ENCODE results near the gene BBS5. TPM values are rescaled to one million over a fixed set of nuclear protein-coding genes. Genes with fewer than 3 reads are reported as not detected.
A peak's percentile ranks its signal among the peaks of the same experiment; 100 is the strongest.
"Not testable (repeated sequence)": the region's sequence is repeated elsewhere in the genome, so short reads cannot be mapped to it uniquely, and the experiment has no call there.

BBS5 gene
- total RNA-seq, 3 donors from 2014 or later (not counting 1 experiment from before 2014, with no cell fraction given): 1.5 to 2.2 (median 1.7) TPM

GRCh38 chr2:169526451-169526850 is 47.2 kb downstream of the BBS5 start:
- Histone ChIP-seq H3K36me3 (ENCODE audit: control insufficient read depth, insufficient read depth, low read length) (peaks cover 8% of the 10 kb centered on the region), H3K27me3 (ENCODE audit: control insufficient read depth, insufficient read depth, low read length) (no peaks in the 10 kb centered on the region), H3K4me3 (ENCODE audit: low read length) (no peak overlapping the region), H3K4me1 (ENCODE audit: control insufficient read depth, insufficient read depth, low read length) (no peaks in the 10 kb centered on the region), H3K9me3 (ENCODE audit: control insufficient read depth, insufficient read depth, low read length) (no peaks in the 10 kb centered on the region), H3K27ac (ENCODE audit: low read length) (no peak overlapping the region)
- no peaks in the 10 kb centered on the region for H3K4me1 Mint-ChIP-seq
- H3K27ac Mint-ChIP-seq: no peak overlapping the region
- no peaks in the 10 kb centered on the region for H3K27me3 Mint-ChIP-seq (ENCODE audit: low read depth in 2 of 2)
- ATAC-seq (no peak), DNase-seq (no peak)
- H3K36me3 Mint-ChIP-seq: peaks cover 6% of the 10 kb centered on the region
- intact Hi-C loops (cut with micrococcal nuclease): no loop called here
- no peak for TF ChIP-seq CTCF (IDR thresholded peaks at IDR 0.05)
- no peaks in the 10 kb centered on the region for H3K9me3 Mint-ChIP-seq
- H3K4me3 Mint-ChIP-seq: no peak overlapping the region

GRCh38 chr2:169528271-169528701 is 49.0 kb downstream of the BBS5 start:
- H3K27ac Mint-ChIP-seq: no peak overlapping the region
- H3K9me3 Mint-ChIP-seq: no peaks in the 10 kb centered on the region
- Histone ChIP-seq H3K27me3 (ENCODE audit: control insufficient read depth, insufficient read depth, low read length) (no peaks in the 10 kb centered on the region), H3K27ac (ENCODE audit: low read length) (no peak overlapping the region), H3K9me3 (ENCODE audit: control insufficient read depth, insufficient read depth, low read length) (no peaks in the 10 kb centered on the region), H3K4me3 (ENCODE audit: low read length) (no peak overlapping the region), H3K36me3 (ENCODE audit: control insufficient read depth, insufficient read depth, low read length) (peaks cover 8% of the 10 kb centered on the region), H3K4me1 (ENCODE audit: control insufficient read depth, insufficient read depth, low read length) (no peaks in the 10 kb centered on the region)
- DNase-seq (peak; percentile 62 to 85), ATAC-seq (peak; percentile 85 to 96 (median 89))
- no peaks in the 10 kb centered on the region for H3K27me3 Mint-ChIP-seq (ENCODE audit: low read depth in 2 of 2)
- no peaks in the 10 kb centered on the region for H3K4me1 Mint-ChIP-seq
- no CpG with 5 or more reads among the region's 2 CpGs for WGBS (ENCODE audit: insufficient coverage)
- TF ChIP-seq CTCF (IDR thresholded peaks at IDR 0.05): peak; percentile 97
- H3K4me3 Mint-ChIP-seq: no peak overlapping the region
- H3K36me3 Mint-ChIP-seq: peaks cover 6% of the 10 kb centered on the region
- intact Hi-C loops (cut with micrococcal nuclease): loop anchor here (1.0 kb wide), 1 partner anchor 400 kb away; no protein-coding TSS in a partner anchor

- H3K27me3 Mint-ChIP-seq (ENCODE audit: low read depth in 2 of 2); ATAC-seq; H3K9me3 Mint-ChIP-seq; H3K4me1 Mint-ChIP-seq; DNase-seq; H3K4me3 ChIP-seq (ENCODE audit: low read length); H3K27me3 ChIP-seq (ENCODE audit: control insufficient read depth, insufficient read depth, low read length); H3K27ac Mint-ChIP-seq; H3K27ac ChIP-seq (ENCODE audit: low read length); H3K4me3 Mint-ChIP-seq; intact Hi-C loops (cut with micrococcal nuclease); H3K36me3 ChIP-seq (ENCODE audit: control insufficient read depth, insufficient read depth, low read length); H3K4me1 ChIP-seq (ENCODE audit: control insufficient read depth, insufficient read depth, low read length); H3K9me3 ChIP-seq (ENCODE audit: control insufficient read depth, insufficient read depth, low read length); H3K36me3 Mint-ChIP-seq: not testable (repeated sequence)
- WGBS (ENCODE audit: insufficient coverage): 98% methylated on average over 2 of the region's 2 CpGs
Measured at GRCh38 chr2:169539460-169539859, 60.2 kb downstream of the BBS5 start.

- Histone ChIP-seq H3K4me3 (ENCODE audit: low read length) (no peak overlapping the region), H3K9me3 (ENCODE audit: control insufficient read depth, insufficient read depth, low read length) (no peaks in the 10 kb centered on the region), H3K27me3 (ENCODE audit: control insufficient read depth, insufficient read depth, low read length) (no peaks in the 10 kb centered on the region), H3K4me1 (ENCODE audit: control insufficient read depth, insufficient read depth, low read length) (no peaks in the 10 kb centered on the region), H3K27ac (ENCODE audit: low read length) (no peak overlapping the region), H3K36me3 (ENCODE audit: control insufficient read depth, insufficient read depth, low read length) (peaks cover 7% of the 10 kb centered on the region)
- Mint-ChIP-seq H3K36me3 (no peaks in the 10 kb centered on the region), H3K4me3 (no peak overlapping the region), H3K27ac (no peak overlapping the region), H3K27me3 (ENCODE audit: low read depth in 2 of 2) (no peaks in the 10 kb centered on the region), H3K4me1 (no peaks in the 10 kb centered on the region), H3K9me3 (no peaks in the 10 kb centered on the region)
- no peak for TF ChIP-seq CTCF (IDR thresholded peaks at IDR 0.05)
- no CpG with 5 or more reads among the region's 2 CpGs for WGBS (ENCODE audit: insufficient coverage)
- no peak for ATAC-seq
- intact Hi-C loops (cut with micrococcal nuclease): no loop called here
- DNase-seq: no peak
Measured at GRCh38 chr2:169540146-169540545, 60.9 kb downstream of the BBS5 start.
